Hepatocyte (in vitro differentiated cells): ENCODE data around the gene FAM89B. TPM values are rescaled to one million over a fixed set of nuclear protein-coding genes. Genes with fewer than 3 reads are reported as not detected.

Experiments used
- DNase-seq: peaks from one replicate; pipeline ENCODE4 v3.0.0-alpha.2; 2016; ENCODE audit warnings: low spot score
- H2AFZ ChIP-seq: fragments of 200-600 bp; sonication (generic); 2 replicates; pipeline ENCODE4 v1.6.0; 2016; ENCODE audit warnings: antibody characterized with exemption, mild to moderate bottlenecking
- H3K27ac ChIP-seq: fragments of 200-600 bp; sonication (generic); 2 replicates; pipeline ENCODE4 v1.5.1; 2016; ENCODE audit warnings: mild to moderate bottlenecking
- H3K27me3 ChIP-seq: fragments of 200-600 bp; sonication (generic); 2 replicates; pipeline ENCODE4 v1.6.1; 2016
- H3K36me3 ChIP-seq: fragments of 200-600 bp; sonication (generic); replicated peaks from 2 replicates; pipeline ENCODE4 v1.5.1; 2016; ENCODE audit warnings: low read depth; ENCODE audit not compliant: insufficient read depth
- H3K4me1 ChIP-seq: fragments of 200-600 bp; sonication (generic); 2 replicates; pipeline ENCODE4 v1.5.1; 2016; ENCODE audit warnings: mild to moderate bottlenecking, moderate library complexity; ENCODE audit not compliant: insufficient read depth
- H3K4me2 ChIP-seq: fragments of 200-600 bp; sonication (generic); 2 replicates; pipeline ENCODE4 v1.6.0; 2016
- H3K4me3 ChIP-seq: fragments of 200-600 bp; sonication (generic); 2 replicates; pipeline ENCODE4 v1.5.1; 2016; ENCODE audit warnings: mild to moderate bottlenecking
- H3K79me2 ChIP-seq: fragments of 200-600 bp; sonication (generic); 2 replicates; pipeline ENCODE4 v1.6.0; 2017; ENCODE audit warnings: mild to moderate bottlenecking
- H3K9me2 ChIP-seq: fragments of 200-600 bp; sonication (generic); replicated peaks from 2 replicates; pipeline ENCODE4 v1.6.0; 2017; ENCODE audit warnings: mild to moderate bottlenecking; ENCODE audit not compliant: insufficient read depth
- H3K9me3 ChIP-seq: fragments of 200-600 bp; sonication (generic); 2 replicates; pipeline ENCODE4 v1.5.1; 2016; ENCODE audit warnings: low read depth, mild to moderate bottlenecking
- H4K20me1 ChIP-seq: fragments of 200-600 bp; sonication (generic); 2 replicates; pipeline ENCODE4 v1.6.0; 2016; ENCODE audit warnings: mild to moderate bottlenecking; ENCODE audit not compliant: insufficient read depth, poor library complexity, severe bottlenecking
- EZH2 ChIP-seq: fragments of 200-600 bp; sonication (generic); IDR thresholded peaks from 2 replicates; pipeline ENCODE4 v1.6.1; 2016; ENCODE audit warnings: antibody characterized with exemption, mild to moderate bottlenecking, borderline replicate concordance
- EZH2phosphoT487 ChIP-seq: fragments of 200-600 bp; sonication (generic); IDR thresholded peaks from one replicate; pipeline ENCODE4 v1.6.1; 2018; ENCODE audit warnings: antibody characterized with exemption, mild to moderate bottlenecking, low read depth, moderate library complexity; ENCODE audit not compliant: unreplicated experiment, severe bottlenecking
- WGBS: methylation state at CpG from one replicate; pipeline ENCODE4 v1.1.6; 2016; ENCODE audit warnings: low lambda C conversion rate; ENCODE audit errors: missing lambda C conversion rate; 5-methylcytosine and 5-hydroxymethylcytosine counted together
- polyA plus RNA-seq: library from polyadenylated mRNA; unstranded; fragments of >200 nt; fragmentation: Nextera tagmentation; extraction: Ambion mirVana; gene quantifications from 2 replicates; pipeline ENCODE4 v1.2.1, GENCODE V29; 2016
- total RNA-seq: library from RNA; depleted of rRNA; stranded (reverse); fragments of >200 nt; gene quantifications from 2 replicates; pipeline ENCODE4 v1.2.3, GENCODE V29; 2014
- TF ChIP-seq, protein P1 (sequence below): fragments of 200-600 bp; sonication (generic); IDR thresholded peaks from 2 replicates; pipeline ENCODE4 v1.5.1; 2016; ENCODE audit warnings: antibody characterized with exemption, mild to moderate bottlenecking; ENCODE audit not compliant: poor library complexity

FAM89B gene
- total and polyA plus RNA-seq, 2 experiments from 2014 or later = 34.1 to 112 TPM

DNA sequence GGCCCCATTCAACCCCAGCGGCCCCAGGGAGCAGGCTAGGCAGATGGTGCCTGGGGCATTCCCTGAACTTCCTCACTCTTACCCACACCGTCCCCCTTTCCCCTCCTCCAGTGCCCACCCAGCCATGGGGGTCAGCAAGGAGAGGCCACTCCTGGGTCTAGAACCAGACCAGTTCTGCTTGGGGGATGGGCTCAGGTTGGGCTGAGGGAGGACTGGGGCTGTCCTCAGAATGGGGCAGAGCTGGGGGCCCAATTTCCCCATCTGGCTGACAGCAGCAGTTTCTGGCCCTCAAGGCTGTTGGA, 35.1 kb upstream of the FAM89B start:
- no peaks in the 10 kb centered on the region for H3K36me3 ChIP-seq
- H3K27me3 ChIP-seq = no peaks in the 10 kb centered on the region
- WGBS = 92% methylated on average over 2 of the region's 2 CpGs
- H4K20me1 ChIP-seq = peaks cover 23% of the 10 kb centered on the region
- H3K4me1 ChIP-seq = peaks cover 24% of the 10 kb centered on the region
- no peaks in the 10 kb centered on the region for H3K79me2 ChIP-seq
- no peak overlapping the region for H3K4me2 ChIP-seq
- no peaks in the 10 kb centered on the region for H3K9me3 ChIP-seq
- H2AFZ ChIP-seq = no peak overlapping the region
- no peak for TF ChIP-seq EZH2
- H3K27ac ChIP-seq = no peak overlapping the region
- peak; percentile 10 for DNase-seq
- no peaks in the 10 kb centered on the region for H3K9me2 ChIP-seq
- H3K4me3 ChIP-seq = no peak overlapping the region

- Histone ChIP-seq H3K79me2 (no peaks in the 10 kb centered on the region), H3K36me3 (no peaks in the 10 kb centered on the region), H3K4me1 (peaks cover 24% of the 10 kb centered on the region), H2AFZ (no peak overlapping the region), H3K4me3 (no peak overlapping the region), H3K27me3 (no peaks in the 10 kb centered on the region), H4K20me1 (peaks cover 23% of the 10 kb centered on the region), H3K4me2 (no peak overlapping the region), H3K9me3 (no peaks in the 10 kb centered on the region), H3K27ac (no peak overlapping the region), H3K9me2 (no peaks in the 10 kb centered on the region)
- peak; percentile 17 for DNase-seq
- no peak for TF ChIP-seq EZH2
- TF ChIP-seq, protein P1, sequence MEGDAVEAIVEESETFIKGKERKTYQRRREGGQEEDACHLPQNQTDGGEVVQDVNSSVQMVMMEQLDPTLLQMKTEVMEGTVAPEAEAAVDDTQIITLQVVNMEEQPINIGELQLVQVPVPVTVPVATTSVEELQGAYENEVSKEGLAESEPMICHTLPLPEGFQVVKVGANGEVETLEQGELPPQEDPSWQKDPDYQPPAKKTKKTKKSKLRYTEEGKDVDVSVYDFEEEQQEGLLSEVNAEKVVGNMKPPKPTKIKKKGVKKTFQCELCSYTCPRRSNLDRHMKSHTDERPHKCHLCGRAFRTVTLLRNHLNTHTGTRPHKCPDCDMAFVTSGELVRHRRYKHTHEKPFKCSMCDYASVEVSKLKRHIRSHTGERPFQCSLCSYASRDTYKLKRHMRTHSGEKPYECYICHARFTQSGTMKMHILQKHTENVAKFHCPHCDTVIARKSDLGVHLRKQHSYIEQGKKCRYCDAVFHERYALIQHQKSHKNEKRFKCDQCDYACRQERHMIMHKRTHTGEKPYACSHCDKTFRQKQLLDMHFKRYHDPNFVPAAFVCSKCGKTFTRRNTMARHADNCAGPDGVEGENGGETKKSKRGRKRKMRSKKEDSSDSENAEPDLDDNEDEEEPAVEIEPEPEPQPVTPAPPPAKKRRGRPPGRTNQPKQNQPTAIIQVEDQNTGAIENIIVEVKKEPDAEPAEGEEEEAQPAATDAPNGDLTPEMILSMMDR = no peak
- no peak for TF ChIP-seq EZH2phosphoT487
- 89% methylated on average over 18 of the region's 18 CpGs for WGBS
These were observed 34.6 kb upstream of the FAM89B start for GRCh38 chr11:65537620-65538231.

DNA sequence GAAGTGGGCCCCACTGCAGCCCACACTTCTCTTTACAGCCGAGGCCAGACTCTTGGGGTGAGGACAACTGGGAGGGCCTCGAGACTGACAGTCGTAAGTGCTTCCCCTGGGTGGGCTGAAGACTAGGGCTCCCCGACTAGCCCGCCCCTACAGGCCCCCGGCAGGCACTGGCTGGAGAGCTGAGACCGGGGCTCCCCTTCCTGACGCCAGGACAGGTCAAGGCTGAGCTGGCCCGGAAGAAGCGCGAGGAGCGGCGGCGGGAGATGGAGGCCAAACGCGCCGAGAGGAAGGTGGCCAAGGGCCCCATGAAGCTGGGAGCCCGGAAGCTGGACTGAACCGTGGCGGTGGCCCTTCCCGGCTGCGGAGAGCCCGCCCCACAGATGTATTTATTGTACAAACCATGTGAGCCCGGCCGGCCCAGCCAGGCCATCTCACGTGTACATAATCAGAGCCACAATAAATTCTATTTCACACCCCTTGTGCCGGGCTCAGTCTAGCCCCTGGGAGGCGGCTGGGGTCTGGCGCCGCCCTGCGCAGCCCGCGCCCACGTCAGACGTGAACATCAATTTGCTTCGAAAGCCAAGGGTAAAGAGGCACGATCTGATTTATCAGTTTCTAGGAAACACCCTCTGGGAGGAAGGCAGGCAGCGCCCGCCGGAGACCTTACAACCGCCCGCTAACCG, 34.0 kb upstream of the FAM89B start:
- Histone ChIP-seq H3K4me2 (no peak overlapping the region), H3K27ac (no peak overlapping the region), H3K4me3 (no peak overlapping the region), H3K4me1 (peaks cover 24% of the 10 kb centered on the region), H3K36me3 (no peaks in the 10 kb centered on the region), H3K9me3 (no peaks in the 10 kb centered on the region), H4K20me1 (peaks cover 23% of the 10 kb centered on the region), H3K27me3 (no peaks in the 10 kb centered on the region), H2AFZ (no peak overlapping the region), H3K79me2 (no peaks in the 10 kb centered on the region), H3K9me2 (no peaks in the 10 kb centered on the region)
- no peak for TF ChIP-seq EZH2
- TF ChIP-seq EZH2phosphoT487 = no peak
- TF ChIP-seq, protein P1 = no peak
- 95% methylated on average over 41 of the region's 43 CpGs for WGBS
- DNase-seq = peak; percentile 12

DNA sequence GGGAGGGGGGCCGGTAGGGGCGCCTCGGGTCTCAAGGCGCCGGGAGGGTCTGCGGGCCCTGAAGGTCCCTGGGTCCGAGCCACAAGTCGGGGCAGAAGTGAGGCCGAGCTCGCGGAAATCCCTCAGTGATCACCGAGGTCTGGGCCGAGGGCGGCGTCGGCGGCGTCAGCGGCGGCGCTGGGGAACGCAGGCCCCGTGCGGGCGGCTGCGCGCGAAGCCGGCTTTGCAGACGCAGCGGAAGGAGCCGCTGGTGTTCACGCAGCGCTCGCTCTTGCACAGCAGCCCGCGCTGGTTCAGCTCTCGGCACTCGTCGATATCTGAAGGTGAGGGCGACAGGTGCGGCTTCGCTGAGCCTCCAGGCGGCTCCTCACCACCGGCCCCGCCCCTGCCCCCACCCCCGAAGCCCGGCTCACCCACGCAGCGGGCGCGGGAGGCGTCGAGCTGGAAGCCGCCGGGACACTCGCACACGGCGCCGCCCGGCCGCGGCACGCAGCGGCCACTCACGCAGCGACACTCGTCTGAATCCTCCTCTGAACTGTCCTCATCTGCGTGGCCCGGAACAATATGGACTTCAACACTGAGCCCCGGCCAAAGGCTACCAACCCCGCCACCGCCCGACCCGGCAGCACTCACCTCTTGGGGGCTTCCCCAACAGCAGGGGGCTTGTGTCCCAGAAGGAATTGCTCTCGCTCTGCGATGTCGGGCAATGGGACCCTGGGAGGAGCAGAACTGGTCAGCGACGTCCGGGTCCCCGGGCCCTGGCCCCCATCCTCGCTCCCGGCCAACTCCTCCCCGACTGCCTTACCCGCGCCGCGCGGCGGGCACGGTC, 33.2 kb upstream of the FAM89B start:
- H3K4me3 ChIP-seq = no peak overlapping the region
- H3K4me1 ChIP-seq = peaks cover 24% of the 10 kb centered on the region
- H4K20me1 ChIP-seq = peaks cover 23% of the 10 kb centered on the region
- no peaks in the 10 kb centered on the region for H3K36me3 ChIP-seq
- peak overlapping the region; percentile 71 for H3K27ac ChIP-seq
- no peaks in the 10 kb centered on the region for H3K9me2 ChIP-seq
- H3K79me2 ChIP-seq = peaks cover 2% of the 10 kb centered on the region
- TF ChIP-seq EZH2phosphoT487 (no peak), EZH2 (no peak)
- TF ChIP-seq, protein P1 = no peak
- H3K9me3 ChIP-seq = no peaks in the 10 kb centered on the region
- DNase-seq = no peak
- WGBS = 58% methylated on average over 48 of the region's 92 CpGs
- peak overlapping the region; percentile 94 for H3K4me2 ChIP-seq
- no peaks in the 10 kb centered on the region for H3K27me3 ChIP-seq
- no peak overlapping the region for H2AFZ ChIP-seq
